SK-N-SH (cell line): ENCODE measurements around the gene RBM45.

ENCODE experiments used
- EZH2phosphoT487 ChIP-seq: fragments of 200-600 bp; sonication (generic); IDR thresholded peaks from 2 replicates; pipeline ENCODE4 v1.6.1; 2017; ENCODE audit warnings: low read depth, mixed run types, mild to moderate bottlenecking, antibody characterized with exemption, moderate library complexity, borderline replicate concordance
- NFIC ChIP-seq: IDR thresholded peaks from 2 replicates; pipeline ENCODE4 v1.4.0; 2012; ENCODE audit warnings: borderline replicate concordance
- PBX3 ChIP-seq: IDR thresholded peaks from 2 replicates; pipeline ENCODE4; 2012
- RAD21 ChIP-seq: IDR thresholded peaks from 2 replicates; pipeline ENCODE4 v1.6.1; 2012; ENCODE audit warnings: mild to moderate bottlenecking, low read length
- USF2 ChIP-seq: fragments of 150-350 bp; IDR thresholded peaks from 2 replicates; pipeline ENCODE4 v1.6.1; 2017; ENCODE audit warnings: antibody characterized with exemption, low read length, low read depth, borderline replicate concordance
- ZBTB33 ChIP-seq: IDR thresholded peaks from 2 replicates; pipeline ENCODE4 v1.4.0; 2012; ENCODE audit warnings: low read depth, borderline replicate concordance
- TF ChIP-seq, protein P1 (sequence below): fragments of 200-600 bp; sonication (generic); IDR thresholded peaks from 2 replicates; pipeline ENCODE4 v1.6.1; 2017; ENCODE audit warnings: antibody characterized with exemption, mild to moderate bottlenecking, moderate library complexity

DNA sequence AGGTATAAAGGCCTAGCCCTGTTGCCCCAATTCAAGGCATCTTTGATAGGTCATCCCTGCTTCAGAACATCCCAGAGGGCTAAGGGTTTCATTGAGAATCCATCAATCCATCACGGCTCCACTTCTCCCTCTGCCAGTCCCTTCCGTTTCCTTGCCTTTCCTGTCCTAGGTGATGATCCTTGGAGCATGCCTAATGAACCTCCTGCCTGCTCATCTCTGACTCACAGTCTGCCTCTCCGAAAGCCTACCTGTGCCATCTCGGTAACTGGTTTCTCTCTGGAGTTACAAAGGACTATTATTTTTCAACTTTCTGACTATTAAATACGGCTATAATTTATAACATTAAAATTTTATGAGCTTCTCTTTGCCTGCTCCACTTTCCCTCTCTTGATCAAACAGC lies 45.3 kb downstream of the RBM45 start:
- TF ChIP-seq NFIC (no peak), USF2 (no peak), ZBTB33 (no peak), RAD21 (no peak), PBX3 (no peak), EZH2phosphoT487 (no peak)
- TF ChIP-seq, protein P1, sequence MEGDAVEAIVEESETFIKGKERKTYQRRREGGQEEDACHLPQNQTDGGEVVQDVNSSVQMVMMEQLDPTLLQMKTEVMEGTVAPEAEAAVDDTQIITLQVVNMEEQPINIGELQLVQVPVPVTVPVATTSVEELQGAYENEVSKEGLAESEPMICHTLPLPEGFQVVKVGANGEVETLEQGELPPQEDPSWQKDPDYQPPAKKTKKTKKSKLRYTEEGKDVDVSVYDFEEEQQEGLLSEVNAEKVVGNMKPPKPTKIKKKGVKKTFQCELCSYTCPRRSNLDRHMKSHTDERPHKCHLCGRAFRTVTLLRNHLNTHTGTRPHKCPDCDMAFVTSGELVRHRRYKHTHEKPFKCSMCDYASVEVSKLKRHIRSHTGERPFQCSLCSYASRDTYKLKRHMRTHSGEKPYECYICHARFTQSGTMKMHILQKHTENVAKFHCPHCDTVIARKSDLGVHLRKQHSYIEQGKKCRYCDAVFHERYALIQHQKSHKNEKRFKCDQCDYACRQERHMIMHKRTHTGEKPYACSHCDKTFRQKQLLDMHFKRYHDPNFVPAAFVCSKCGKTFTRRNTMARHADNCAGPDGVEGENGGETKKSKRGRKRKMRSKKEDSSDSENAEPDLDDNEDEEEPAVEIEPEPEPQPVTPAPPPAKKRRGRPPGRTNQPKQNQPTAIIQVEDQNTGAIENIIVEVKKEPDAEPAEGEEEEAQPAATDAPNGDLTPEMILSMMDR: no peak
